Peyer's patch (tissue), 4 donors: Measurements from ENCODE around the gene ZBTB8A. TPM values are rescaled to one million over a fixed set of nuclear protein-coding genes. Genes with fewer than 3 reads are reported as not detected.
A peak's percentile ranks its signal among the peaks of the same experiment; 100 is the strongest.

ENCODE experiments used
- DNase-seq, 3 donors: peaks; one replicate each; pipeline ENCODE4 v3.0.0-alpha.2; 2017 to 2019
- H3K27ac ChIP-seq, 4 donors: fragments of 200-600 bp; sonication (generic); one replicate each; pipeline ENCODE4 v1.5.1; 2016 to 2019
- H3K27me3 ChIP-seq, 2 donors: fragments of 200-600 bp; sonication (generic); one replicate each; pipeline ENCODE4 v1.5.1; 2019
- H3K36me3 ChIP-seq, 3 donors: fragments of 200-600 bp; sonication (generic); one replicate each; pipeline ENCODE4 v1.5.1; 2016 to 2019
- H3K4me1 ChIP-seq, 4 donors: fragments of 200-600 bp; sonication (generic); one replicate each; pipeline ENCODE4 v1.5.1; 2016 to 2019
- H3K4me3 ChIP-seq, 4 donors: fragments of 200-600 bp; sonication (generic); 1 replicate in 3 of 4; 2 replicates in 1 of 4; pipeline ENCODE4 v1.5.1; 2016 to 2019; ENCODE audit warnings: mild to moderate bottlenecking in 1 of 4
- H3K9me3 ChIP-seq, 4 donors: fragments of 200-600 bp; sonication (generic); one replicate each; pipeline ENCODE4 v1.5.1; 2016 to 2019; ENCODE audit warnings: mild to moderate bottlenecking in 1 of 4
- CTCF ChIP-seq, 6 experiments: fragments of 450-650 bp in 4 of 6; fragments of 200-600 bp in 2 of 6; sonication (generic) in 1 of 6; IDR thresholded peaks; one replicate each; pipeline ENCODE4 v1.5.1; 2017 to 2019; ENCODE audit warnings: antibody characterized with exemption in 6 of 6, mild to moderate bottlenecking in 3 of 6, moderate library complexity in 1 of 6
- POLR2A ChIP-seq, 2 donors: fragments of 450-650 bp; IDR thresholded peaks; one replicate each; pipeline ENCODE4 v1.5.1; 2017; ENCODE audit warnings: antibody characterized with exemption in 2 of 2, mild to moderate bottlenecking in 2 of 2, moderate library complexity in 2 of 2
- total RNA-seq, 4 donors: library from RNA; depleted of rRNA; stranded (reverse); fragments of >200 nt; gene quantifications; one replicate each; pipeline ENCODE4 v1.1.0, GENCODE V29; 2016

ZBTB8A gene
- 1 to 10 TPM; 2.3 to 5.8 (median 4.7) TPM for total RNA-seq

GRCh38 chr1:32538887-32539583 lies at the start of gene ZBTB8A:
TSS of gene ZBTB8A (plus strand) at chr1:32539427. CDS start at chr1:32592932, 53,505 bp downstream.
- Histone ChIP-seq H3K27me3 (no peaks in the 10 kb centered on the region), H3K27ac (peak within 1 kb of the TSS in 3 of 4 donors; percentile 48 to 82 (median 74)), H3K4me1 (peaks cover 0 to 8% (median 0%) of the 10 kb centered on the region in 4 donors), H3K9me3 (no peaks in the 10 kb centered on the region), H3K4me3 (peak within 1 kb of the TSS; percentile 33 to 84 (median 58)), H3K36me3 (no peaks in the 10 kb centered on the region)
- TF ChIP-seq CTCF (IDR thresholded peaks at IDR 0.05) (no peak), POLR2A (IDR thresholded peaks at IDR 0.05) (no peak)
- DNase-seq, result peak in 2 of 3 donors; percentile 53 to 70

DNA sequence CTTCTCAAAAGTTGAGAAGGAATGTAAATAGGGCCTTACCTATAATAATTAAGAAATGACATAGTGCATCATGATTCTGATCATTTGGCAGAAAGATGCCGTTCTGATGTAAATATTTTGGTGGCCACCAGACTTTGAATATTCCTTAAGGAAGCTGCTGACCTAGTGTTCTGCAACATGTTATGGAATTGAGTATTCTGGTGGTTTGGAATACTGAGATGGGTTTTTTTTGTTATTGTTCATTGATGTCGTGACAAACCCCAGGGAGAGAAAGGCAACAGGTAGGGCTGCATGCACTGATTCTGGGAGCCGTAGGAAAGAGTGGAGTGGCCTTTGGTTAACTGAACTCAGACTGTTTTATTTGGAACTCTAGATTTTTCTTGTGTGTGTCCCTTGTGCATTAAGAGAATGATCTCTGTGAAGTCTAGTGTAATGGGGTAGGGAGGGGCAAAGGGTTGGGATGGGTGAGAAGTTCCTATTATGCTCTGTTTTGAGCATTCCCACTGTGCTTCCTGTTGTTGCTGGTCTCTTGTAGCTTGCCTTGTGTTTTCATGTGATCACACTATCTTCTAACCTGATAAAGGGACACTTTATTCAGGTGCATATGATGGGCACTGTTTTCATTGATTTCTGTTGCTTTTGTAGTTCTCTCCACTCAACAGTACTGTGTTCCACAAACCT lies 49.3 kb upstream of the ZBTB8A start:
- no peaks in the 10 kb centered on the region for H3K9me3 ChIP-seq
- H3K27ac ChIP-seq, result no peak overlapping the region
- no peak for DNase-seq
- H3K4me1 ChIP-seq, result no peaks in the 10 kb centered on the region
- no peak for TF ChIP-seq CTCF (IDR thresholded peaks at IDR 0.05)
- no peak for TF ChIP-seq POLR2A (IDR thresholded peaks at IDR 0.05)
- no peaks in the 10 kb centered on the region for H3K27me3 ChIP-seq
- H3K4me3 ChIP-seq, result no peak overlapping the region
- H3K36me3 ChIP-seq, result no peaks in the 10 kb centered on the region

DNA sequence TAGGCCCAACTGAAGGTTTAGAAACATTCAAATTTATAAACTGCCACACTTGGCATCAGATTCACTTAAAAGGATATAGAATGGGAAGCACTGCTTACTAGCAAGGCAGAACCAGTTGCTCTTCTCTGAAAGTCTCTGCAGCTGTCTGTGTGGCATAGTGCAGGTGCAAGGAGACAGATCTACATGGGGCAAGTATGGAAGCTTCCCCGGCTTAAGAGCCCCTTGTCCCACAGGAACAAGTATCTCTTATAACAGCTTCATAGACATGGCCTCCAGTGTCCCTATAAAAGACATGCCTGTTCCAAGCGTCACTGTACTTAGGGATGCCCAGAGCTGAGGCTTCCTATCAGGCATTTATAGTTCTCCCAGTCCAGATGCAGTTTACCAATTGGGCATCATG lies 47.8 kb upstream of the ZBTB8A start:
- TF ChIP-seq CTCF (IDR thresholded peaks at IDR 0.05), result no peak
- TF ChIP-seq POLR2A (IDR thresholded peaks at IDR 0.05), result no peak
- H3K9me3 ChIP-seq, result no peaks in the 10 kb centered on the region
- H3K27ac ChIP-seq, result no peak overlapping the region
- H3K4me1 ChIP-seq, result no peaks in the 10 kb centered on the region
- no peak overlapping the region for H3K4me3 ChIP-seq
- no peaks in the 10 kb centered on the region for H3K27me3 ChIP-seq
- no peaks in the 10 kb centered on the region for H3K36me3 ChIP-seq
- no peak for DNase-seq

- DNase-seq, result no peak
- H3K36me3 ChIP-seq, result no peaks in the 10 kb centered on the region
- no peak overlapping the region for H3K4me3 ChIP-seq
- no peaks in the 10 kb centered on the region for H3K9me3 ChIP-seq
- no peaks in the 10 kb centered on the region for H3K27me3 ChIP-seq
- H3K4me1 ChIP-seq, result no peaks in the 10 kb centered on the region
- H3K27ac ChIP-seq, result no peak overlapping the region
- TF ChIP-seq POLR2A (IDR thresholded peaks at IDR 0.05) (no peak), CTCF (IDR thresholded peaks at IDR 0.05) (no peak)
These were observed 45.0 kb upstream of the ZBTB8A start for GRCh38 chr1:32494196-32494595.

DNA sequence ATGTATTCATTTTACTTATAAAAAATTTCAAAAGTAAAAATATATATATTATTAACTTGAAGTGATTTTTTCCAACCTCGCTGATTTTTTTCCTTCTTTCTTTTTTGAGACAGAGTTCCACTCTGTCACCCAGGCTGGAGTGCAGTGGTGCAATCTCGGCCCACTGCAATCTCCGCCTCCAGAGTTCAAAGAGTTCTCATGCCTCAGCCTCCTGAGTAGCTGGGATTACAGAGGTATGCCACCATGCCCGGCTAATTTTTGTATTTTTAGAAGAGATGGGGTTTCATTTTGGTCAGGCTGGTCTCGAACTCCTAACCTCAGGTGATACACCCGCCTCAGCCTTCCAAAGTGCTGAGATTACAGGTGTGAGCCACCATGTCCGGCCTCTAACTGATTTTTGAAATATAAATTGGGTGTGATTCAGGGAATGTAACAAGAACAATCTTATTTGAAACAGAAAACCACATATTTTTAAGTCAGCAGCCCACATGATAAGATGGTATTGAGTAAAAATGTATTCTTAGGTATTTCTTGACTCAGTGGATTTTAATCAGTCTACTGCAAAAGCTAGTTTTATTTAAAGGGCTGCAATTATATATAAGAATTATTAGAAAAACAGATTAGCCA lies 44.4 kb upstream of the ZBTB8A start:
- DNase-seq, result no peak
- no peaks in the 10 kb centered on the region for H3K27me3 ChIP-seq
- H3K27ac ChIP-seq, result no peak overlapping the region
- TF ChIP-seq CTCF (IDR thresholded peaks at IDR 0.05) (no peak), POLR2A (IDR thresholded peaks at IDR 0.05) (no peak)
- no peaks in the 10 kb centered on the region for H3K4me1 ChIP-seq
- no peaks in the 10 kb centered on the region for H3K9me3 ChIP-seq
- no peak overlapping the region for H3K4me3 ChIP-seq
- no peaks in the 10 kb centered on the region for H3K36me3 ChIP-seq
